Stimulated activated CD4-positive, alpha-beta T cell treated with anti-CD3 and anti-CD28 coated beads, Interleukin-1b, Interleukin-23, amount 100 ng/mL, for 1 hour (primary cell): ENCODE measurements around the gene NCAM1.

ENCODE experiments used
- DNase-seq, 2 donors: peaks; one replicate each; pipeline ENCODE4 v3.0.0-alpha.2; 2020; ENCODE audit warnings: low read depth in 2 of 2

NCAM1 gene

DNA sequence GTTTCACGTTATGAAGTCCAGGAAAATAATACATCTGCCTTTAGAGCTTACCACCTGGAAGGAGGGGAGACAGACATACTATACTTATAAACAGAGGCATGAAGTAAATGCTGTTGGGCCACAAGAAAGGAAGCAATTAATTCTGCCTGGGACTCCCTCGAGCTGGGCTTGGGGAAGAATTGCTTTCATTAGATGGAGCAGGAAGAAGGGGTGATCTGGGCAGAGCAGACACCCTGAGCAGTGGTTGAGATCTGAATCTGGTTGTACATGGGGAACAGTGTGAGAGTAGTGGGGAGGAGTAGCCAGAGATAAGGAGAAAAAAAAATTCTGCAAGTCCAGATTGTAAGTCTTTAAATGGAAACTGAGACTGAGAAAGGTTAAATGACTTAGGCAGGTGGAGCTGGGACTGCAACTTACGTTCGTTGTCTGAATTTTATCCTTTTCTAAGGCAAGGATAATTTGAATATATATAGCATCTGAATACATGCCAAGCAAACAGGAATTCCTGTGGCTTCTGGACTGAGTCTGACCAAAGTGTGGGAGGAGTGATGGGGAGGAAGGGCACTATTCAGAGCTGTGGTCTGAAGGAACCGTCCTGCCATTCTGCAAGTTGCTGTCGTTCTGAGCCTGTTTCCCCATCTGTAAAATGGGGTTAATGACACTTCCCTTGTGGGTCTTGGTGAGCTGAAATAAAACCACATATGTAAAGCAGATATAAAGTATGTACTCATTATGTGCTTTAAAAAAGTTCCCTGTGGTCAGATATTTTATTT lies 7.9 kb downstream of the NCAM1 start:
- DNase-seq, result no peak

DNA sequence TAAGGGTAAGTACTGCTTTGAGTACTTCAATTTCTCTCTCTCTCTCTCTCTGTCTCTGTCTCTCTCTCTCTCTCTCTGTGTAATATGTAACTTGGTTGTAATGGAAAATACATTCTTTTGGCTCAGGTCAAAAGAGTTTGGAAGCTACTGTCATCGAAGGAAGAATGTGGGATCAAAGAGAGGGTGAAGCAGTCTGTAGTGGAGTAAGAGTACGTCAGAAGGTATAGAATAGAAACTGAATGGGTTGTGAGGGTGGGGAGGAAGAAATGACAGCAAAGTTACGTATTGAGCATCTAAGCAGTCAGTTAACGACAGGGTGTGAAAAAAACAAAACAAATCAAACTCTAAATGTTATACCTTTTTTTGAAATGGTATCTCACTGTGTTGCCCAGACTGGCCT lies 10.0 kb downstream of the NCAM1 start:
- DNase-seq, result no peak

DNA sequence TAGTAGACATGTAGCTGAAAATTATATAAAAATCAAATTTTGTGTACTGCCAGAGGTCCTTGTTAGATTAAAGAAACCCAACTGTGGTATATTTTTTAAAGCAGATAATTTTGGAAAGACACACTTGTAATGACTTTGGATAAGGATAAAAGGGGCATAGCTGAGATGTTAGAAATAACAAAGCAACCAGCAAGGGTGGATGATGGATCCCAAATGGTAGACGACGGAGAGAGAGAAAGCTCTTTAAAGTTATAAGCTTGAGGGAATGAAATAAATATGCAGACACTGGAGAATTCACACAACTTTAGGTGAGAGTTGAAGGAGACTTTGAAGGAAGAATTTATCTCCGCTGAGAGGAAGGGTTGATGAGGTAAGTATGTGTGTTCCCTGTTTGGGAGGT lies 10.6 kb downstream of the NCAM1 start:
- no peak for DNase-seq

DNA sequence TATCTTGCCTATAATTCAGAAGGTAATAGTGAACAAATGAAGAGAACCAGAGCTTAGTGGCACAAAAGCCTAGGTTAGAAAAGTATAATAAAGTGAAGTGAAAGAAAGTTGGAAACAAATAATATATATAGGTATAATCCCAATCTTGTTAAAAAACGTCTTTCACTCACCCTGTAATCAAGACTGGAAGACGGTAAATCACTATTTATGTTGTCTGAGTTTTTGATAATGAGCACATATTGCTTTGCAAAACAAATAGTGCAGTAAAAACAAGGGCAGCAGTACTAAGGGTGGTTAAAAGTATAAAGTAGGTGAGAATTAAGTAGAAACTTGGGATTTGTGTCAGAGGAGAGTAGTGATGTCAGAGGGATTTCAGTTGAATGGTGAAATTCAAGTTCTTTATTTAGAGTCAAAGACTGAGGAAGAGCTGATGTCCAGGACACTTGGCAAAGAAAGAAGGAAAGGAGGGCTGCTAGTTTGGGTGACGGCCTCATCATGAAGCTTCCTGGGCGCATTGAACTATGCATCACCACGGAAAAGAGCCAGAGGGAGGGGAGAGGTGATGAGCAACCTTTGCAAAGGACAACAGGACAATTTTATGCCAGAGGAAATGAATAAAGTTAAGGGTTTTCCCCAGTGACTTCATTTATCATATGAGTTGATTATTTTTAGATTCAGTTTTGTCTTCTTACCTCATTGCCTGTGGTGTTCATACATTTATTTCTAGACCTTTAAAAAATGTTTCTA lies 11.4 kb downstream of the NCAM1 start:
- DNase-seq, result no peak

DNA sequence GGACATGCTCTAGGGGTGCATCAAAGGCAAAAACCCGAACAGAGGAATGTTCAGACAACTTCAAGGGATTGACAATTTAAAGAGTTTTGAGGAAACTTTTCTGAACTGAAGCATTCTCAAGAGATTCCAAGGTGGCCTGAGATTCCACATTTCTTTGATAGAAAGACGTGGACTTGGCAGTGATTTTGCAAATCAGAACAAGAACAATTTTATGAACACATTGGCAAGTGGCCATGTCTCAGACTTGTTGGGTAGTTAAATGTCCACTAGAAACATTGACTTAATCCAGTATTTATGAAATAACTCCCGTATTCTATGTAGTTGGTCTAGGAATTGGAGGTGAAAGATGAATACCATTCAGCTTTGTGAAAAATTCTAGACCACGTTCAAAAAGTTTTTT lies 13.8 kb downstream of the NCAM1 start:
- DNase-seq, result no peak

DNA sequence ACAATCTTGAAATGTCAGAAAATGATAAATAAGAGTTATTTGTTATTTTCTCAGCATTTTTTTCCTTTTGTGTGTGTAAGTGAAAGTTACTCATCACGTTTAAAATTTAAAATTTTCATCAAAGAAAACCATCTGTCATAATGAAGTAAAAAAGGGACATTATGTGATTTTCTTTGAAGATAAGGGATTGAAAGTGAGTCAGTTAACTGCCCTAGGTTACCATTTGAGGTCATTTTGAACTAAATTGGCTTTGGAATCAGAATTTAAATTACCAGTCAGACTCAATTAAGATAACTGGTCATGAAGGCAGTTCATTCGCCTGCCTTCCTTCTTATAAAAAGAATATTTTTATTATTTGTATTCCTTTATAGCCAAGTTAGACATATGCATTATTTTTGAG lies 14.3 kb downstream of the NCAM1 start:
- DNase-seq, result no peak

DNA sequence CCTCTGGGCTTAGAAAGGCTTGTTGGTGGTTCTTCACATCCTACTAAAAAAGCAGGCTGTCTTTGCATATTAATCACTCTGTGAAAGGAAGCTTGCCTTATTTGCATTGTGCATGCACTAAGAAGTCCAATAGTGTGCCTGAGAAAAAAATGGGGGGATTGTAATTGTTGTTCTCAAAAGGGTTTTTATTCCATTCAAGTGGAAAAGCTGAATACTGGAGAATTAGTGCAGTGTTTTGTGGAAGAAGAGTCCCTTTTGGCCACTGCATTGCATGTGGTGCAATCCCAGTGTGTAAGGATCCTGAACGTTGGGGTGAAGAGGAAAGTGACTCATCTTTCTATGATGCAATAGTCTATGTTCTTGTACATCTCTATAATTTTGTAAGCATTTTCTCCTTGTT lies 16.5 kb downstream of the NCAM1 start:
- DNase-seq, result no peak

DNA sequence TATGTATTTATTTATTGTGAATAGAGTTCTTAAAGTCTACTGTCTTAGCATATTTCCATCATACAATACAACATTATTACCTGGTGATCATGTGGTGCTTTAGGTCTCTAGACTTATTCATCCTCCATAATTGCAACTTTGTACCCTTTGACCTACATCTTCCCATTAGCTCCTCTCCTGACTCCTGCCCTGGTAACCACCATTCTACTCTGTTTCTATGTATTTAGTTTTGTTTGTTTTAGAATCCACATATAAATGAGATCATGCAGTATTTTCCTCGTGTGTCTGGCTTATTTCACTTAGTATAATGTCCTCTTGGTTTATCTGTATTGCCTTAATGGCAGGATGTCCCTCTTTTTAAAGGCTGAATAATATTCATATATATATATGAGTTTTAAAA lies 22.7 kb downstream of the NCAM1 start:
- DNase-seq, result no peak

DNA sequence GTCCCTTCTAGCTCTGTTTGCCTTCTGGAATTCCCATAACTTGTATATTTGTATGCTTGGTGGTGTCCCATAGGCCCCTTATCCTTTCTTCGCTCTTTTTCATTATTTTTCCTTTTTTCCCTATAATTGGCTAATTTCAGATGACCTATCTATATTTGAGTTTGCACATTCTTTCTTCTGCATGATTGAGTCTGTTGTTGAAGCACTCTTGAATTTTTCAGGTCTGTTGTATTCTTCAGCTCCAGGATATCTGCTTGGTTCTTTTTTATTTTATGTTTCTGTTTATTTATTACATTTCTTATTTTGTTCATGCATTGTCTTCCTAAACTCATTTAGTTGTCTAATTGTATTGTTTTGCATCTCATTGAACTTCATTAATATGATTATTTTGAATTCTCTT lies 28.0 kb downstream of the NCAM1 start:
- no peak for DNase-seq

DNA sequence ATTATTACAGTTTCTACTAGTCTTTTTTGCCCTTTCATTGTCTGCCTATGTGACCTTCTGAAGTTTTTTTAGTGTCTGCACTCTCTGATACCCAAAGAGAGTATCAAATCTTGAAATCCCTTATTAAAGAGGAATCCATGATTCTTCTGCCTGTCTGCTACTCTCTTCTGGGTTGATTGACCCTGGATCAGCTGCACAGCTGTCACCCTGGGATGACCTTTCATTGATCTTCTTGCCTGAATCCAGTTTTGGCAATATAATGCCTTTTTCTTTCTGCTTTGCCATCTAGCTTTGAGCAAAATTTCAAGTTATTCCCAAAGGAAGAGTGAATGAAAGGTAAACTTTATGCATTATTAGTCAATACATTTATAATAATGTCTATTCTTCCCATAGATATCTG lies 32.6 kb downstream of the NCAM1 start:
- DNase-seq, result no peak

DNA sequence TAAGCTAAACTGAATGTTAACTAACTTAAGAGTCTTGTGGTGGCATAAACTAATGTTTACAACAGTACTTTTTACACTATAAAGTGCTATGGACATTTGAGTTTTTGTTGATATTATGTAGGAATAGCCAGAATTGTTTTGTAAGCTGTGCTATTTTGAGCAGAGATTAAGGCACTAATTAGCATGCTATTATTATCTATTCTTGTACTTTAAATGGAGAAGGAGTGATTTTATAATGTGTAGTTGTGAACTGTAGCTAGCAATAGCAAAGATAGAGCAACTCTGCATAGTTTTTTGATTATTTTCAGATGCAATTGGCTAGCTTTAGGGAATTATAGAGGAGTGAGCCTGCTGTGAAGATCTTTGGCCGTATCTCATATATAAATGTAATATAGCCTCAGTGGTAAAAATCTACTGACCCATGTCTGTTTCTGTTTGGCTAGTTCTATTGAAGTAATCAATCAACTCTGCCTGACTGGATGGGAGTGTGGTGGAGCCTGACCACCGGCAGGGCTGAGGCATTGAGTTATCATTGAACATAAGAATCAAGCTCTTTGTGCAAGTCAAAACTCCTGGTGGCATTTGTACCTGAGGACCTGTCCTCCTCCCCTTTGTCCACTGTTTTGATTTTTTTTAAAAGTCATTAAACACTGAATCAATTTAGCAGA lies 34.3 kb downstream of the NCAM1 start:
- DNase-seq, result no peak

DNA sequence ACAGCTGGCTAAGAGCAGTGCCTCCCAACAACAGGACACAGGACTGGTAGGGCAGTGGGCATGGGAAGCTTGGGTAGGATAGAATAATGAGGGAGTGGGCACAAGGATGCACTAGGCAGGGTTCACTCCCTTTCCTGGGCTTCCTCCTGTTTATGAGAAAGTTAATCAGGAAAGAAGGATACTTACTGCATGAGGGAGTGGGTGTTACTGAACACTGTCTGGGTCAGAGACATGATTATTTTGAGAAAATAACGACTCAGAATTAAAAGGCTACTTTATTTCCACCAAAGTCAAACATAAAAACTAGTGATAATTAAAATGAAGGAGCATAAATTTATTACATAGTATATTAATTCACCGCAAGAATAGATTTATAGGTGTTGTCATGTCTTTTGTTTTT lies 35.8 kb downstream of the NCAM1 start:
- DNase-seq, result no peak

DNA sequence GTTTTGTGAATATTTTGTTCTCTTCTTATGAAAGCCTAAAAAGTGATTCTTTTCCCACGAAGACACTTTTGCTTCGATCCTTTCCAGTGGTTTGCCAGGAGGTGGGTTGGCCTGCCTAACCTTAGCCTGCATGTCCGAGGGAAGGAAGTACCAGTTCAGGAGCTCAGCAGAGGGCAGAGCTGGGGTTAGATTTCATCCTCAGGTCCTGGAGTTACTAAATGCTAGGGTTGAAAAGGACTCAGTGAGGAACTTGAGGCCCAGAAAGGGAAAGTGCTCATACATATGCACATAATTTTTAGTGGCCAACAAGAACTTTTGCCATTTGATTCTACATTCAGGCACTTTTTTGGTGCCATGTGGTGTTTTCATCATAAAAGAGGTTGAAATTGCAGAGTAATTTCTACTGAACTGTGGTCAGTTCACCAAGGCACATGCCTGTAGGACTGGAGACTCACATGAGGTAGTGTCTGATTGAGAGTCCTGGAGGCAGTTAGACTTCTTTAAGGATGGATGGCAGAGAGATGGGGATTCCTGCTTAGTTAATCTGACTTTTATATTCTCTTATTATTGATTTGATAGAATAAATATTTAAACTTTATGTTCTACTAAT lies 36.7 kb downstream of the NCAM1 start:
- DNase-seq, result no peak

DNA sequence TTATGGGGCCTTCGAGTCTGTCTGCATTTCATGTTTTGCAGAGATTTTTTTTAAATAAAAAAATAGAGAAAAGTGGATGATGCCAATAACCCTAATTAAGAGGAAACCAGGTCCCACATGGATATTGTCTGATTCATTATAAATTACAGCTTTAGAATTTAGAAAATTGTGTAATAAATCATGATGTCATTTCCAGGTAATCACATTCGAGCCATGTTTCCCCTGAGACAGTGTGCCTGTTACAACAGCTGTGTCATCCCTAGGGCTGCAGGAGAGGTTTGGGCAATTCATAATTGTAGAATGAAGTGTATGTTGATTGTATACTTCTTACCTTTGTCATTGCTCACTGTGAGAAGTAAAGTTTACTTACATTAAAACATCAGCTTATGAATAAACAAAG lies 38.3 kb downstream of the NCAM1 start:
- no peak for DNase-seq

DNA sequence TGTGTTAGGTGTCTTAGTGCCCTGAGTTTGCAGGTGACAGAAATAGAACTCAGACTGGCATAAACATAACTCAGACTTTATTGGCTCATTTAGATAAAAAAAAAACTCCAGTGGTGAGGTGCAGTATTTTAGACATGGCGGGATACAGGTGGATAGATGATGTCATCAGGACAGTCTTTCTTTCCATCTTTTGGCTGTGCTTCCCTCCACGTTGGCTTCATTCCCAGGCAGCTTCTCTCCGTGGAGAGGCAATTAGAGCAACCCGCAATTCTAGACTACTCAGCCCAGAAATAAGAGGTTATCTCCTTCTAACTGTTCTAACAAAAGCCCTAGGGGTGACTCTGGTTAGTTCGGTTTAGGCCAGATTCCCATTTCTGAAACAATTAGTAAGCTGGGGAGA lies 40.5 kb downstream of the NCAM1 start:
- DNase-seq, result no peak

DNA sequence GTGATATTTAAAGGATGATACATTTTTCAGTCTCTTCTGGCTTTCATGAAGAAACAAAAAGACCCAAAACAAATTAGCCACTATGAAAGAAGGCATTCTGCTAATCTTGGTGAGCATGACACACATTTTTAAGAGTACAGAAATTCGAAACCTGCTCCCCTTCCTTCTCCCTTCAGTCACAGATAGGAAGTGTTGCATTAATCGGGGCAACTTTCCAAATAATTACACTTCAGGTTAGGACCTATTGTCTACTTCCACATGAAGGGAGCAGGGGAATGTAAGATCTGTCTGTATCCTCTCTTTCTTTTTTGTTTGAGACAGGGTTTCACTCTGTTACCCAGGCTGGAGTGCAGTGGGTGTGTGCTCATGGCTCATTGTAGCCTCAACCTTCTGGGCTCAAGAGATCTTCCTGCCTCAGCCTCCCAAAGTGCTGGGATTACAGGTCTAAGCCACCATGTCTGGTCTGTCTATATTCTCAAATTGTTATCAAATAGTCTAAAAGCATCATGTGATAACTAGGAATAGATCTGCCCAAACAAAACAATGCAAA lies 45.8 kb downstream of the NCAM1 start:
- no peak for DNase-seq

DNA sequence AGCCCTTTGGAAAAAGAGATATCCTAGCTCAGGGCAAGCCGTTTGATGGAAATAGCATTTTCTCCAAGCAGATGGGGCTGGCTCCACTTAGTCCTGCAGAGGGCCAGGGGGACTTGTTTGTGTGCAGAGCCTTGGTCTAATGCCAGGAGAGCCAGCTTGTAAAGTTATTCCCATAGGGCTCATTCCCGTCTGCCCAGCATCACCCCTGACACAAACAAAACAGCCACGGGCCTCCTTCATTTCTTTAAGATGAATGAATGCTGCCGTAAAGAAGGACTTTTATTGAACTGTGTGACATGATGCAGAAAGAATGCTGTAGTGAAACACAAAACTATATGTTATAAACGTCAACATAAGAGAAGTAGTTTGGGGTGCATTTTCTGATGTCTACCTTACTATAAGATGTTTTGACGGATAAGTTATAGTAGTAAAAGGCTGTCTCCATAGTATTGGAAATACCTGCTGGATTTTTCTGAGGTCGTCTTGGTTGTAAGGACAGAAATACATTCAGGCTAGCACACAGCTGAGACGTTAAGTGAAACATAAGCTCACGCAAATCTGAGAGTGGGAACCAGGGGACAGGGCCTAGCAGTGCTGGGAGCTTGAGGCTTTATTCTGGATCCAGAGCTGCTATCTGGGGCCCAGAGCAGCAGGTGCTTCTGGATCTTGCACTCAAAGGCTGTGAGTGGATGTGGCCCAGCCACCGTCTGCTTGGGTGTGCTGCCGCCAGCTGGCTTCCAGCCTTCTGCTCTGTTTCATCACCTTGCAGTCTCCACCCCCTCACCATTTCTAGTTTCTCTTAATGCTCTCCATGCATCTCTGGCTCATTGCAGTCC lies 53.3 kb downstream of the NCAM1 start:
- no peak for DNase-seq

DNA sequence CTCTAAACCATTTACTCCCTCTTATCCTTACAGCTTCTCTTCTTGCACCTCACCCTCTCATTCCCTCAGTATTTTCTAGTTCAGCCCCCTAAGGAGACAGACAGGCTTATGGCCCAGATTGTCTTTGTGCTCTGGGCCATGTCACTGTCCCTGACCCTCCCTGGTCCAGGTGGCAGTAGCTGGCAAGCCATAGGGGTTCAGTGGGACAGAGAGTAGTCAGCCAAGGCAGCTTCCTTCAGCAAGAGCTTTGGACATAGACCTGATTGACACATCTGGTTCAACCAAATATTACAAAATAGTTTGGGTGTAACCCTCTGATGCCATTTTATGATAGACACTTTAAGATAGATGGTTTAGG lies 53.9 kb downstream of the NCAM1 start:
- DNase-seq, result no peak

DNA sequence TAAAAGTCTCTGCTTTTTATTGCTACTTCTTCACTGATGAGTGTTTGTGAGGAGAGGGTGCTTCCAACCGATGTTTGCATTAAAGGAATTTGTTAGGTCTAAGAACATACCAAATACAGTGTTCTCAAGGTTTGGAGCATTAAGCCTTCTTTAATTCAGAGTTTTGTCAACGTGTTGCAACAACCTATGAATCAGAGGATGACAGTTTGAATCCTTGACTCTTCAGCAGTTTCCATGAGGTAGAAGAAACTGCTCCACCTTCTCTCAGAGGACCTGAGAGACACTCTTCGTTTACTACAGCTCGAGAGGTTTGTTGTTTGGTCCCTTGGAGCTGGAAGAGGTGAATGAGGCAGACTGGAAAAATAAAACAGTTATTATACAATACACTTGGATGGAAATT lies 55.7 kb downstream of the NCAM1 start:
- DNase-seq, result no peak

DNA sequence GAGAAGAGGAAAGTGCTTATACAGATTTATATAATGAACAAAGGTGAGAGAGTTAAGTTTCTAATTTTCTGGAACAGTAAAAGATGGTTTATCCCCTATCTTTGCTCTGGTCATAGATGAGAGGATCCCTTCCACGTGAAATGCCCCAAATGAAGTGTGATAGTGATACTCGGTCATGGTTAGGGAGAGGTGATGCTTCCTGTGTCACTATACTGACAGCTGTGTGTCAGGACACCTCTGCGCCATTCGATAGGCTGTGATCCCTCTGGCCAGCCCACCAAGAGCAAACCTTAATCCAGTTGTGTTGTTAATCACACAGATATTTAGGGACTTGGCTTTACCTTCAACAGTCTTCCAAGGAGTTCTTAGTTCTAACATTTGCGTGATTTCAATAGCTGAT lies 57.7 kb downstream of the NCAM1 start:
- no peak for DNase-seq

DNA sequence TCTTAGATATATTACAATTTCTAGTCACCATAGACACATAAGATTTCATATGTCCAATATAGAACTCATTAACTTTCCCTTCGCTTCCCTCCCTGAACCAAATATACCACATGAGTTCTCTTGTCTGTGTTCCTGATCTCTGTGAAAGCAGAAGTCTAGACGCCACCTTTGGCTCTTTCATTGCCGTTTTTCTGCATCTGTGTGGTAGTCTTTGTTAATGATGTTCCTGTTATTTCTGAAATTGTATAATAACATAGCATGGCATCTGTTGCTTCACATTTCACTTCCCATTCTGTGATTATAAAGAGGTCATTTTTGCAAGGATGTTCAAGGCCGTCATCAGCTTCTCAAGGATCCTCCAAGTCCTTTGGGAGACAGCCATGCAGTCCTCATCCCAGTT lies 58.5 kb downstream of the NCAM1 start:
- DNase-seq, result no peak

DNA sequence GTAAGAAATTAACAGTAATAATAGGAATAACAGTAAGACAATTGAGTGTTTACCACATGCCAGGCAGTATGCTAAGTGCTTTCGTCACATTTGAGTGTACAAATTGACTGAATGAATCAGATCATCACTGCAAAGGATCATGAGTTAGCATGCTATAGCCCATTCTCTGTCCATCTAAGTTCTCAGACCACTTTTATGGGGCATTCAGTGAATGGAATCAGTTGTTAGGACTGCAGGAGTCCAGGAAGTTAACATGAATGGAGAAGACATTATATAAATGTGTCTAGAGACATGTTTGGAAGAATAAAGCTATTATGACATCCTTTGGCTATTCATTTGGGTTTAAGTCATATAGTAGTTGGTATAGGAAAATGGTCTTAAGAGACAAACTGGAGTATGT lies 59.9 kb downstream of the NCAM1 start:
- no peak for DNase-seq
